Measurements from ENCODE around the gene PPP4R4.

- TF ChIP-seq CTCF (IDR thresholded peaks at IDR 0.05) (no peak), EZH2phosphoT487 (IDR thresholded peaks at IDR 0.05) (no peak), EZH2 (IDR thresholded peaks at IDR 0.05) (no peak)
Measured at GRCh38 chr14:94317259-94317658, 143.1 kb downstream of the PPP4R4 start.
